GM12878 (cell line): ENCODE results near the gene MBNL1. TPM values are rescaled to one million over a fixed set of nuclear protein-coding genes. Genes with fewer than 3 reads are reported as not detected.

ENCODE experiments used
- ATAC-seq: fragments of 200-7000 bp; cut with Tn5 transposase; 3 replicates; pipeline ENCODE4 v1.9.1; 2020; ENCODE audit warnings: mild to moderate bottlenecking, moderate library complexity
- BruUV-seq: library from RNA; stranded (reverse); fragments of 400-500 nt; replicated peaks from 2 replicates; lab custom pipeline; 2021; lab: Mats Ljungman, UMichigan
- CTCF ChIA-PET: fragments of 300-600 bp; sonication (Branson Sonifier 250); formaldehyde crosslinking; extraction: SDS; loops from one replicate; lab custom pipeline; 2021; ENCODE audit warnings: inconsistent platforms; lab: Yijun Ruan, JAX
- POLR2A ChIA-PET: fragments of 350-600 bp; formaldehyde crosslinking; extraction: SDS; loops from one replicate; lab custom pipeline; 2021; ENCODE audit warnings: inconsistent platforms; lab: Charles Lee
- RAD21 ChIA-PET: fragments of 300-600 bp; sonication (Branson Sonifier 250); formaldehyde crosslinking; loops from one replicate; lab custom pipeline; 2023; ENCODE audit warnings: antibody characterized with exemption; ENCODE audit not compliant: unreplicated experiment; lab: Charles Lee
- SMC1A ChIA-PET: fragments of 300-600 bp; sonication (Branson Sonifier 250); formaldehyde crosslinking; loops from one replicate; lab custom pipeline; 2023; ENCODE audit not compliant: unreplicated experiment, uncharacterized antibody; lab: Charles Lee
- DNase-seq: peaks from one replicate; pipeline ENCODE4 v3.0.0-alpha.2; 2011; ENCODE audit warnings: low read depth, low spot score
- FAIRE-seq: peaks from 3 replicates; lab custom pipeline; 2011; peaks lifted over from hg19 to GRCh38; lab: Jason Lieb, UNC
- H2AFZ ChIP-seq: 2 replicates; pipeline ENCODE4 v1.6.0; 2011; ENCODE audit warnings: low read depth, low read length, control low read depth; ENCODE audit not compliant: control insufficient read depth
- H3K27ac ChIP-seq: 2 replicates; pipeline ENCODE4 v1.5.1; 2011; ENCODE audit warnings: control low read depth; ENCODE audit not compliant: control insufficient read depth, insufficient read depth
- H3K27me3 ChIP-seq, 2 experiments: replicated peaks in 1 of 2; 2 replicates each; pipeline versions ENCODE4 v1.6.0 to v1.6.1; 2011; ENCODE audit warnings: low read length in 1 of 2; ENCODE audit not compliant: control insufficient read depth in 2 of 2, insufficient read depth in 2 of 2
- H3K36me3 ChIP-seq, 2 experiments: 2 replicates each; pipeline ENCODE4 v1.5.1; 2011; ENCODE audit warnings: low read length in 1 of 2; ENCODE audit not compliant: control insufficient read depth in 2 of 2, insufficient read depth in 2 of 2
- H3K4me1 ChIP-seq: 2 replicates; pipeline ENCODE4 v1.6.1; 2011; ENCODE audit warnings: mild to moderate bottlenecking, low read length, moderate library complexity, mixed read lengths; ENCODE audit not compliant: control insufficient read depth, insufficient read depth
- H3K4me2 ChIP-seq: 2 replicates; pipeline ENCODE4 v1.6.0; 2011; ENCODE audit warnings: control low read depth; ENCODE audit not compliant: control insufficient read depth, insufficient read depth
- H3K4me3 ChIP-seq: fragments of 200-600 bp; sonication (generic); 2 replicates; pipeline ENCODE4 v1.5.1; 2016
- H3K79me2 ChIP-seq: 2 replicates; pipeline ENCODE4 v1.6.0; 2011; ENCODE audit warnings: low read length; ENCODE audit not compliant: control insufficient read depth, insufficient read depth
- H3K9ac ChIP-seq: 2 replicates; pipeline ENCODE4 v1.8.0; 2011; ENCODE audit warnings: low read length, control low read depth, mixed read lengths; ENCODE audit not compliant: control insufficient read depth, insufficient read depth
- H3K9me3 ChIP-seq: replicated peaks from 3 replicates; pipeline ENCODE4 v1.5.1; 2011; ENCODE audit warnings: mild to moderate bottlenecking, low read length; ENCODE audit not compliant: control insufficient read depth, insufficient read depth
- H4K20me1 ChIP-seq: 2 replicates; pipeline ENCODE4 v1.6.0; 2011; ENCODE audit not compliant: control insufficient read depth, insufficient read depth
- ASH2L ChIP-seq: fragments of 300-600, 200-600 bp; sonication (generic); IDR thresholded peaks from 2 replicates; pipeline ENCODE4 v1.6.1; 2017; ENCODE audit warnings: low read depth, mild to moderate bottlenecking, borderline replicate concordance
- BHLHE40 ChIP-seq, 2 experiments: fragments of 450-650 bp in 1 of 2; IDR thresholded peaks; 2 replicates each; pipeline ENCODE4 v1.6.1; 2011 to 2017; ENCODE audit warnings: low read depth in 2 of 2, borderline replicate concordance in 1 of 2, improper control_type of control experiment in 1 of 2, low read length in 1 of 2, mild to moderate bottlenecking in 1 of 2
- CBX3 ChIP-seq: fragments of 200-600 bp; sonication (generic); IDR thresholded peaks from 2 replicates; pipeline ENCODE4 v1.6.1; 2016; ENCODE audit warnings: low read depth, borderline replicate concordance
- HDAC6 ChIP-seq: fragments of 200-600 bp; sonication (generic); IDR thresholded peaks from one replicate; pipeline ENCODE4 v1.8.0; 2017; ENCODE audit warnings: antibody characterized with exemption; ENCODE audit not compliant: unreplicated experiment
- KLF5 ChIP-seq: fragments of 450-650 bp; IDR thresholded peaks from 2 replicates; pipeline ENCODE4 v1.6.1; 2014; ENCODE audit warnings: mild to moderate bottlenecking; ENCODE audit not compliant: partially characterized antibody
- LARP7 ChIP-seq: fragments of 450-650 bp; IDR thresholded peaks from 2 replicates; pipeline ENCODE4 v1.6.1; 2017; ENCODE audit warnings: mild to moderate bottlenecking
- NFIC ChIP-seq: IDR thresholded peaks from 2 replicates; pipeline ENCODE4 v1.6.1; 2012; ENCODE audit warnings: low read depth, mild to moderate bottlenecking, inconsistent platforms, low read length, moderate library complexity
- POLR2AphosphoS5 ChIP-seq: IDR thresholded peaks from 2 replicates; pipeline ENCODE4 v1.6.1; 2011; ENCODE audit warnings: mild to moderate bottlenecking, low read length, inconsistent platforms
- SMC3 ChIP-seq: IDR thresholded peaks from 2 replicates; pipeline ENCODE4 v1.6.1; 2011; ENCODE audit warnings: low read length, improper control_type of control experiment, borderline replicate concordance
- SP1 ChIP-seq: IDR thresholded peaks from one replicate; pipeline ENCODE4 v1.6.1; 2011; ENCODE audit warnings: low read depth, low read length
- TARDBP ChIP-seq: IDR thresholded peaks from 2 replicates; pipeline ENCODE4 v1.6.1; 2016; ENCODE audit warnings: borderline replicate concordance
- TCF7 ChIP-seq: IDR thresholded peaks from 2 replicates; pipeline ENCODE4 v1.6.1; 2014; ENCODE audit warnings: antibody characterized with exemption, borderline replicate concordance
- WRNIP1 ChIP-seq: IDR thresholded peaks from 2 replicates; pipeline ENCODE4 v1.6.1; 2011; ENCODE audit warnings: low read depth, low read length, improper control_type of control experiment, borderline replicate concordance
- YY1 ChIP-seq: IDR thresholded peaks from 2 replicates; pipeline ENCODE4 v1.6.1; 2011; ENCODE audit warnings: low read depth, mild to moderate bottlenecking, low read length
- WGBS: methylation state at CpG from one replicate; pipeline ENCODE4 v1.1.6; 2016; ENCODE audit warnings: low lambda C conversion rate; ENCODE audit not compliant: insufficient replicate concordance, insufficient coverage; ENCODE audit errors: missing lambda C conversion rate; 5-methylcytosine and 5-hydroxymethylcytosine counted together
- in situ Hi-C: fragments of 300-500 bp; cut with MboI; formaldehyde crosslinking; loops from 9 replicates; pipeline ENCODE4 v1.14.3; 2018; ENCODE audit warnings: mixed read lengths
- intact Hi-C: fragments of 100-400 bp; cut with micrococcal nuclease; formaldehyde crosslinking; loops from one replicate; pipeline ENCODE4 v1.14.2; 2022; ENCODE audit not compliant: unreplicated experiment
- polyA plus RNA-seq, 11 experiments: library from polyadenylated mRNA; depleted of rRNA in 4 of 11; unstranded in 6 of 11; stranded (reverse) in 5 of 11; fragments of >200 nt; fragmentation: Nextera tagmentation in 4 of 11; fragmentation: Illumina TruSeq in 1 of 11; extraction: Ambion mirVana in 4 of 11; extraction: Trizol in 1 of 11; gene quantifications; 1 replicate in 1 of 11; 2 replicates in 10 of 11; pipeline versions ENCODE4 v1.2.1 to v1.2.3, GENCODE V29; 2011 to 2016; ENCODE audit warnings: inconsistent platforms in 2 of 11, missing spikeins in 2 of 11, low read depth in 1 of 11
- total RNA-seq, 4 experiments: library from RNA; depleted of rRNA in 3 of 4; stranded (reverse); fragments of >200 nt in 3 of 4; fragmentation: Illumina TruSeq in 1 of 4; extraction: Trizol in 1 of 4; gene quantifications; 2 replicates each; pipeline versions ENCODE4 v1.2.1 to v1.2.3, GENCODE V29; 2013 to 2021
- TF ChIP-seq, protein P1 (sequence below), 3 experiments: IDR thresholded peaks in 2 of 3; conservative IDR thresholded peaks in 1 of 3; 2 replicates each; pipeline ENCODE4 v1.5.1; 2011; ENCODE audit warnings: low read depth in 3 of 3, low read length in 3 of 3, mild to moderate bottlenecking in 3 of 3, control low read depth in 2 of 3, moderate library complexity in 2 of 3, inconsistent platforms in 1 of 3, mixed read lengths in 1 of 3; ENCODE audit not compliant: control insufficient read depth in 2 of 3, insufficient read depth in 1 of 3; ENCODE audit errors: extremely low read depth in 1 of 3

MBNL1 gene
- total and polyA plus RNA-seq, 10 of the 15 experiments (the other 5 are each of a cell fraction or from before 2014, with no cell fraction given): 59.6 to 337 (median 143) TPM

DNA sequence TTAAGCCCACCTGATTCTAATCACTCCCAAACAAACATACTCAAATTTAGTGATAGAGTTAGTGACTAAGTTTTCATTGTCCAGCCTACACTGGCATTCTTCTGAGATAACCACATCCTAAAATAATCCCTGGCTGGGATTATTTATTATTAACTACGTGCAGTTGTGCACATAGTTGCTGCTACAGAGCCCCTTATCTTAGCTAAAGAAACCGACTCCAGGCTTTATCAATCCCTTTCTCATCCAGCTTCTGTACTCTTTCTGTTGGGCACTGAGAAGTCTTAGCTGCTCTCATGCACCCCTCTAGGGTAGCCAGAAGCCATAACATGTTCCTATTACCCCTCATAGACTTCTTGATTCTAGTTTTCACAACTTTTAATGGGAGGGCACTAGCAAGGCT is 208.7 kb downstream of the MBNL1 start:
- no TSS peak for BruUV-seq
- intact Hi-C loops (loop anchor here (10.0 kb wide), 2 partner anchors 357 to 457 kb away; partner anchors contain the start of gene P2RY1), in situ Hi-C loops (loop anchor here (5.0 to 10.0 kb wide), 3 partner anchors 47 to 477 kb away; no protein-coding TSS in a partner anchor)
- ChIA-PET CTCF (interaction anchor here (0.7 to 14.2 kb wide), 5 partner anchors 35 to 405 kb away, joined by 3 to 379 read pairs (median 4); no protein-coding TSS in a partner anchor), RAD21 (interaction anchor here (0.5 to 5.1 kb wide), 10 partner anchors 29 to 294 kb away, joined by 3 to 84 read pairs (median 6); no protein-coding TSS in a partner anchor), POLR2A (interaction anchor here (1.0 to 1.1 kb wide), 4 partner anchors 13 to 39 kb away, joined by 3 to 4 read pairs (median 3); no protein-coding TSS in a partner anchor), SMC1A (interaction anchor here (1.2 to 10.3 kb wide), 8 partner anchors 13 to 99 kb away, joined by 3 to 165 read pairs (median 8); no protein-coding TSS in a partner anchor)
- Histone ChIP-seq H3K36me3 (no peaks in the 10 kb centered on the region; a peak in 1 of 4 replicates), H3K27ac (no peak overlapping the region), H3K27me3 (no peaks in the 10 kb centered on the region), H3K79me2 (no peaks in the 10 kb centered on the region), H3K9me3 (peaks cover 29% of the 10 kb centered on the region), H3K9ac (no peak overlapping the region), H4K20me1 (no peaks in the 10 kb centered on the region), H2AFZ (no peak overlapping the region; the same call in 1 of the 2 replicates), H3K4me2 (no peak overlapping the region), H3K4me3 (no peak overlapping the region), H3K4me1 (peaks cover 13% of the 10 kb centered on the region; the same call in 1 of the 2 replicates)
- no peak for ATAC-seq
- no peak for TF ChIP-seq TARDBP
- no peak for TF ChIP-seq YY1
- no peak for TF ChIP-seq BHLHE40 (IDR thresholded peaks at IDR 0.05; ENCODE audit: borderline replicate concordance in 1 of 2, low read depth in 2 of 2, low read length in 1 of 2)
- TF ChIP-seq, protein P1, sequence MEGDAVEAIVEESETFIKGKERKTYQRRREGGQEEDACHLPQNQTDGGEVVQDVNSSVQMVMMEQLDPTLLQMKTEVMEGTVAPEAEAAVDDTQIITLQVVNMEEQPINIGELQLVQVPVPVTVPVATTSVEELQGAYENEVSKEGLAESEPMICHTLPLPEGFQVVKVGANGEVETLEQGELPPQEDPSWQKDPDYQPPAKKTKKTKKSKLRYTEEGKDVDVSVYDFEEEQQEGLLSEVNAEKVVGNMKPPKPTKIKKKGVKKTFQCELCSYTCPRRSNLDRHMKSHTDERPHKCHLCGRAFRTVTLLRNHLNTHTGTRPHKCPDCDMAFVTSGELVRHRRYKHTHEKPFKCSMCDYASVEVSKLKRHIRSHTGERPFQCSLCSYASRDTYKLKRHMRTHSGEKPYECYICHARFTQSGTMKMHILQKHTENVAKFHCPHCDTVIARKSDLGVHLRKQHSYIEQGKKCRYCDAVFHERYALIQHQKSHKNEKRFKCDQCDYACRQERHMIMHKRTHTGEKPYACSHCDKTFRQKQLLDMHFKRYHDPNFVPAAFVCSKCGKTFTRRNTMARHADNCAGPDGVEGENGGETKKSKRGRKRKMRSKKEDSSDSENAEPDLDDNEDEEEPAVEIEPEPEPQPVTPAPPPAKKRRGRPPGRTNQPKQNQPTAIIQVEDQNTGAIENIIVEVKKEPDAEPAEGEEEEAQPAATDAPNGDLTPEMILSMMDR (IDR thresholded peaks at IDR 0.05 in 2 of 3, conservative IDR thresholded peaks at IDR 0.05 in 1 of 3; ENCODE audit: control insufficient read depth in 2 of 3, extremely low read depth in 1 of 3, insufficient read depth in 1 of 3, low read depth in 3 of 3, low read length in 3 of 3): no peak
- TF ChIP-seq WRNIP1: no peak
- TF ChIP-seq LARP7: no peak
- no peak for TF ChIP-seq NFIC
- TF ChIP-seq TCF7: no peak
- no peak for TF ChIP-seq HDAC6
- TF ChIP-seq SP1: no peak
- no peak for TF ChIP-seq KLF5
- TF ChIP-seq CBX3: no peak
- TF ChIP-seq ASH2L: no peak
- no peak for TF ChIP-seq POLR2AphosphoS5
- TF ChIP-seq SMC3: no peak
- no peak for DNase-seq
- 90% methylated on average over 2 of the region's 2 CpGs for WGBS
- FAIRE-seq: no peak
